Germinal center (tissue), 1 donor: ENCODE measurements around the gene CPLX3.

Experiments used
- DNase-seq: peaks from one replicate; pipeline ENCODE4 v3.0.0; 2012; ENCODE audit warnings: mixed read lengths, low spot score

CPLX3 gene

DNA sequence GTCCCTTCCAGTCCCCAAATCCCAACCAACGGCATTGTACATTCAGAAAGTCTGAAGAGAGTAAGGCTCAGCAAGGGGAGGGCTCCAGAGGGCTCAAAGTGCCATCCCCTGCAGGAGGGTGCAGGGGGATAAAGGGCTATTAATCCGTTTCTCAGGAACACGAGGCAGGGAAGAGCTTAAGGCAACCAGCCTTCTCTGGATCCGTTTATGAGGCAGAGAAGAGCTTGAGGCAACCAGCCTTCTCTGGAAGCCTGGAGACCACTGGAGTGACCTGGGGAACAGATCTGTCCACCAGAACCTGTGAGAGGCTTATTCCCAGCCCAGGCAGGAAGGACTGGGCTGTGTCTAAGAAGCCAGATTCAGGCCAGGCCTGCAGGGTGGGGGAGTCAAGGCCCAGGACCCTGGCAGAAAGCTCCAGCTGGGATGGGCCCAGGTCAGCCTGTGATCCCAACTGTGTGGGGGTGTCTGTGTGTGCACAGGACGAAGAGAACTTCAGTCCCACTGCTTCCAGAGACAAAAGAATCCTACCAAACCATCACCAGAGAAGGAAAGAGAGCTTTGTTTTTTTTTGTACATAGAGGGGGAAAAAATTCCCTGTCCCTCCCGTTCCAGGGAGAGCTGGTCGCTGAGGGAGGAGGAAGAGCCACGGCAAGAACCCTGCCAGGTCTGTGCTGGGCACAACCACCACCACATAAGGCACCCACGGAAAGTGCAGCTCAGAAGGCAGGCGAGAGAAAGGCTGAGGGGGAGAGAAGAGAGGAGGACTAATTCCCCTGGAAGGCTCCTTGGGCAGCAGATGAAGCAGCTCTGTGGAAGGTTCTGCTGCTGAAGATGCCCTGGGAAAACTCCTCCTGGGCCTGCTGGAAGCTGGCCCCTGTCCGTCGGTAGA, 18.1 kb downstream of the CPLX3 start:
- DNase-seq: no peak

DNA sequence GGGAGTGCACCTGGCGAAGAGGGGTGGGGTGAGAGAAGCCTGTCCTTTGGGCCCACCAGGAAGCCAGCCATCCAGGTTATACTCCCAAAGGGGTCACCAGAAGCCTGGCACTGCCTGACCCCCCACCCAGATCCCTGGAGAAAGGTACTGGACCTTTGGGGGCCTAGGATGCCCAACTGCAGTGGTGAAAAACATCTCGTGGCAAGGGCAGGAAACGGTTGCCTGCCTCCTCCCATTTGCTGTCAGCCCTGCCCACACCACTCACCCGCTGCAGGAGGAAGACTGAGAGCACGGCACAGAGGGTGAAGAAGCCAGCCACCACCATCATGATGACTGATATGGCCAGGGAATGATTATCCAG, 18.8 kb downstream of the CPLX3 start:
- no peak for DNase-seq

DNA sequence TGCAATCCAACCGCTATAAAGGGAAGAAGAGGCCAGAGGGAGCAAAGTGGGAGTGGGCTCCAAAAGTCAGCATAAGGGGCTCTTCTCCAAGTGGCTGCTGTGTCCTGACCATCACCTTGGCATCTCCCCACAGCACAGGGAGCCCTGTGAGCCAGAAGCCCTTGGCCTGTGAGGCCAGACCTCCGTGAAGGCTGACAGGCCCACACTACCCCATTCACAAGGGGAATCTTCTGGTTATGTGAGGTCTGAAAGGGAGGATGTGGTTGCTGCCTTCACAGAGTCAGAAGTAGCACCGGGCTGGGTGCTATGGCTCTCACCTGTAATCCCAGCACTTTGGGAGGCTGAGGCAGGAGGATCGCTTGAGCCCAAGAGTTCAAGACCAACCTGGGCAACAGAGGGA, 19.2 kb downstream of the CPLX3 start:
- no peak for DNase-seq

DNA sequence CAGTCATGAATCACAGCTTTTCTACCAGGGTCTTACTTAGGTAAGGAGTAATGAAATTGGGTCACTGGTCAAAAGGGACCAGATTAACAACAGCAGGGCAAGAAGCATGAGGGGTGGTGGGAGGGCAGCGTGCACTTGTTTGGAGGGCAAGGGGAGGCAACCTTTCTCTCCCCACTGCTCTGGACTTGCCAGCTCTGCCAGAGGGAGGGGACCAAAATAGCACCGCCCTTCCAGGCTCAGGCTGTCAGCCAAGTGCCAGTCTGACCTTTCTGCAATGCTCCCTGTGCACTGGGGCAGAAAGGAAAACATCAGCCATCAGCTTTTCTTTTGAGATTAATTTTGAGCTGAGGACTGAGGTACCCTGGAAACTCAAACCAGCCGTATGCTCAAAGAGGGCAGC, 21.0 kb downstream of the CPLX3 start:
- no peak for DNase-seq

DNA sequence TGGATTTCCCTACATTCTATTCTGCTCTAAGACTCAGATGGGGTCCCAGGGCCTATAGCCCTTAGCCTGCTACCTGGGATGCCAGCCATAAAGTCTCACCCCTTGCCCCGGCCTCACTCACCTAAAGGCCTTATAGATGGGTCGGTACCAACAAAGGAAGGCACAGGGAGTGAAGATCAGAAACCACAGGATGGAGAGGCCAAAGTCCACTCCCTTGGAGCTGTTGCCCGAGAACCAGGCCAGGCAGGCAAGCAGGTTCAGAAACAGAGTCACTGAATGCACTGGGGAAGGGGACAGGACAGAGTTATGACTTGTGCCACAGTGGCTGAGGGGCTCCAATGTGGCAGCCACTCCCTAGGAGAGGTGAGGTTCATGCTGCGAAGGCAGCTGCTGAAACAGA, 24.0 kb downstream of the CPLX3 start:
- no peak for DNase-seq

DNA sequence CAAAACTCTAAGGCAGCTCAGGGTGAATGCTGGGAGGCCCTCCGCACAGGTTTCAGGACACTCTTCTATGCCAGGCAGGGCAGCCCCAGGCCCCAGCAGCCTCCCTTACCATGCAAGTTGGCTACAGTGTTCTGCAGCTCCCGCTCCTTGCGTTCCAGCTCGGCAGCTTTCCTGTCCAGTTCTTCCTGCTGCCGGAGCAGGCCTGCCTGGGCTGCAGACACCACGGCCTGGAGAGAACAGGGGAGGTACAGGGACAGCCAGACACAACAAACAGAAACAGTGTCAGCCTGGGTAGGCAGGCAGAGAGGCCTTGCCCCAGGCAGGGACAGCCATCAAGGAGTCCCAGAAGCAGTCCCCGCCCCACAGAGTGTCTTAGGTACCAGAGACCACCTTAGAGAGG, 25.5 kb downstream of the CPLX3 start:
- no peak for DNase-seq

DNA sequence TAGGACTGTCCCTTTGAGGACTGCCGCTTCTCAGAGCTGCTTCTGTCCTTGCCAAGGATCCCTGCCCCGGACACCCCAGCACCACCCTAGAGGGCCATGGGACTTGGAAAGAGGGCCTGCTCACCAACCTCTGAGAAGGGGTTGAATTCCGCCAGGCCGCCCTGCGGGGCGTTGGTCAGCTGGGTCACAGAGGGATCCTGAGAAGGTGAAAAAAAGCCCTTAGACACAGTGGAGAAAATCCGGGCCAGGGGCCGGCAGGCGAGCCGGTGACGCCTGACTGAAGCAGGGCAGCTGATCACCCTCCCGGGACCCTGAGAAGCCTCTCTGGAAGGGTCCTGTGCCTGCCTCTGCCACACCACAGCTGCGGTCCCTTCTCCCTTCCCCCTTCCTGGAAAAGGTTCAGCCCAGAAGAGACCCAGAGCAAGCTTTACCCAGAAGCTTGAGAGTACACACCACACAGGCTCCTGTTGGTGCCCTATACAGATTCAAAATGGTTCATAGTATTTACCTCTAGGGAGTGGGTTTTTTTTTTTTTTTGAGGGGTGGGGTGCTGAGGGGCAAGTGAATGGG, 28.1 kb downstream of the CPLX3 start:
- DNase-seq: no peak

DNA sequence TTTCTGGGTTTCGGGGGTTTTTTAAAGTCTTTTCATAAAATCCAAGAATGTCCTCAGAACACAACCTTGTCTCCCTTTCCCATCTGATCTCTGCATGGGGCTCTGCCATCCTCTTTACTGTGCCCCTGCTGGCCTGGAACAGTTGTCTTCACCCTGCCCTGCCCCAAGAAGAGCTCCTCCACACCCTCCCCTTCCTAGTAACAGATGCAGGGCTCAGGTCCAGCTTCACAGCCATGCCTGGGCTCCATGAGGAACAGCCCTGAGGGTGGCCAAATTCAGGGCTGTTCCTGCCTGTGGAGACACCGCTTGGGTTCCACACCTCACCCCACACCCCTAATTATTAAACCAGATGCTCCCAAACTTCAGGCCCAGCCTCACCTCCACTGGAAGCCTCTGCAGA, 29.4 kb downstream of the CPLX3 start:
- DNase-seq: no peak

DNA sequence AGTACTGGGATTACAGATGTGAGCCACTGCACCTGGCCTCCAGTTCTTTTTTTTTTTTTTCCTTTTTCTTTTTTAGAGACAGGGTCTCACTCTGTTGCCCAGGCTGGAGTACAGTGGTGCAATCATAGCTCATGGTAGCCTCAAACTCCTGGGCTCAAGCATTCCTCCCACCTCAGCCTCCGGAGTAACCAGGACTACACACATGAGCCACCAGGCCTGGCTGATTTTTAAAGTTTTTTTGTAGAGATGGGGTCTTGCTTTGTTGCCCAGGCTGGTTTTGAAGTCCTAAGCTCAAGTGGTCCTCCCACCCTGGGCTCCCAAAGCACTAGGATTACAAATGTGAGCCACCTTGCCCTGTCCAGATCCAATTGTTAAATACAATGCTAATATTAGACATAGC, 30.1 kb downstream of the CPLX3 start:
- DNase-seq: no peak

DNA sequence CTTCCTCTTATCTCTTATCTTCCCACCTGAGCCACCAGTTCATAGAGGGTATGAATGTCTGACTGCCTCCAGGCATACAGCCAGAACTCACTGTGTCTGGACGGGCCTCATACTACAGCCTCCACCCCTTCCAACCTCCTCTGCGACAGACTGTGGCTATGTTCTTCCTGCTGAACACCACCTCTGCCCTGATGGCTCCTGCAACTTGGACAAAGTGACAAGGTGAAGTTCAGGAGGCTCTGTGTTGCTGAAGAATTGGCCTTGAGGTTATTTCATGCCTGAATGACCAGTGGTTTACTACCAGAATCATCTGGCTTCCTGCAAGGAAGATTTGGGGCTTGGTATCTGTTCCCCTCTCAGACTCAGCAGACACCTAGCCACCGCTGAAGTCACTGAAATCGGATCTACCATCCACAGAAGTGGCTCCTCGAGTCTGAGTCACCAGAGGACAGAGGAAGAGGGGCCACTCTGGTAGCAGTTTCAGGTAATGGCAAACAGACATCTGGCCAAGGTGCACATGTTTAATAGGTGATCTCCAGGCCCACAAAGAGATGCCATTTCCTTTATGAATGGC, 30.7 kb downstream of the CPLX3 start:
- DNase-seq: peak; percentile 36

DNA sequence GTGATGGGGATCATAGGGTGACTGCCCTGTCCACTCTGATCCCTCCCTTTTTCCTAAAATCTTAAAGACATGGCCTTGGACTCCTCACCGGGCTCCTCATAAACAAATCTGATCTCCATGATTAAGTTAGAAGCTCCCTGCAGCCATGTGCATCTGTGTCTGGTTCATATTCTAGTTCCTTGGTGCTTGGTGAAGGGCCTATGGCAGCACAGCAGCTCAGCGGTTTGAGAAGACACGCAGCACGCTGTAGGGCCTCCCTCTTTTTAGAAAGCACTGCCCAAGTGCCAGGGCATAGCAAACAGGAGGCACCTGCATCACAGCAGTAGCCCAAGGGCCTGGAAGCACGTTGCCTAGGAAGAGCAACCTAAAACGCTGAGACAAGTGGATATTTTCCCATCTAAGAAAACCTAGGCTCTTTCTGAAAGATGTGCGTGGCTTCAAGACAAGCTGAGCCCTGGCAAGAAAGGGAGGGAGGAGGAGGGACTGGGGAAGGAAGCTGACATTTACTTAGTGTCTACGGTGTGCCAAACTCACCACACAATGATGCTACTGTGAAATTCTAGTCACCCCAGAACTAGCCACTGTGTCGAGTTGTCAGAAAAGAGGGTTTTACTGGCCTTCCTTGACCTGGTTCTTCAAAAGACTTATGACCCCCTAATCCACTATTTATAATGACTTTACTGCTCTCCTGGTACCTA, 31.4 kb downstream of the CPLX3 start:
- peak; percentile 4 for DNase-seq

DNA sequence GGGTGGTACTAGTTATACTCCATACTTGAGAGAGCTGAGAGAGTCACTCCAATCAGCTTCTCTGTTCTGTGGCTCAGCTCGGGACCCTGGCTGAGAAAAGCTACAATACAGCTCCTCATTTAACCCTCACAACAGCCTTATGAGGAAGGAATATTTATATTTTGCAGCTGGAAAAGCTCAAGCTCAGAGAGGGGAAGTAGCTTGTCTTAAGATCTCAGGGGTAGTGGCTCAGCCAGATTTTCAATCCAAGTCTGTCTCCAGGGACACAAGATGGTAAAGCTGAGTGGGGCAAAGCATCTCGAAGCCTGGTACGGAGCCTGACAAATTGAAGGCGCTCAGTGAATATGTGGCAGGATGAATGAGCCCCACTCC, 31.9 kb downstream of the CPLX3 start:
- no peak for DNase-seq

DNA sequence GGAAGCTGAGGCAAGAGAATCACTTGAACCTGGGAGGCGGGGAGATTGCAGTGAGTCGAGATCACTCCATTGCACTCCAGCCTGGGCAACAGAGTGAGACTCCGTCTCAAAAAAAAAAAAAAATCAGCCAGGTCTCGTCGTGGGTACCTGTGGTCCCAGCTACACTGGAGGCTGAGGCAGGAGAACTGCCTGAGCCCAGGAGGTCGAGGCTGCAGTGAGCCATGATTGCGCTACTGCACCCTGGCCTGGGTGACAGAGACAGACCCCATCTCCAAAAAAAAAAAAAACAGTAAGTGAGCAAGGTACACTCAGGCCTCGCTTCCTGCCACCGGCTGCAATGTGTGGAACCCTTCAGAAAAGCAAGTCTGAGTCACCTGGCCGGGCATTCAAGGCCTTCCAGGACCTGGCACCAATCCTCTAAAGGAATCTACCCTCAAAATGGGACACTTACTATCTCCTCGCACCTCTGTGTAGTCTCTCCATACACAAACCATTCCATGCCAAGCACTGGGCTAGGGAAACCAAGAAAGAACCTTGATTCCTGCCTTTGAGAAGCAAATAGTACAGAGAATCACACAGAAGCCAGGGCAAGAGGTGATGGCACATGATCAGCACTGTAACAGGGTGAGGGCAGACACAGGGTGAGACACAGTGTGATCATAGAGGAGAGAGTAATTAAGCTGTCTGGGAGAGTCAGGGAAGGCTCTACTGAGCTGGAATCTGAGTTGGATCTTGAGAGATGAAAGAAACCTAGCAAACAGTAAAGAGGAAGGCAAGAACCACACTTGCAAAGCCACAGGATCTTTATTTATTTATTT, 37.0 kb downstream of the CPLX3 start:
- no peak for DNase-seq

DNA sequence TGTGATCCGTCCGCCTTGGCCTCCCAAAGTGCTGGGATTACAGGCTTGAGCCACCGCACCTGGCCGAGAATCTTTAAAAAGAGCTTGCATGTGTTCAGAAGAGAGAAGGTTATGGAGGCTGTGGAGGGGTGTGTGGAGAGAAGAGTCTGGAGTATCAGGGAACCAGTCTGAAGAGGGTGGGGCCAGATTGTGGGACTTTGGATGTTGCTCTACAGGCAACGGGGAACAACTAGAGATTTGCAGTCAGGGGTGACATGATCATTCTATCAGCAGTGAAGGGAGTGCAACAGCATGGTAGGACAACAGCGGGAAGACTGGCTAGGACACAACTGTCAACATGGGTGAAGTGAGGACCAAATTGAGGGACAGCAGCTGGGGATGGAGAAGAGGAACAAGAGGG, 37.9 kb downstream of the CPLX3 start:
- no peak for DNase-seq

DNA sequence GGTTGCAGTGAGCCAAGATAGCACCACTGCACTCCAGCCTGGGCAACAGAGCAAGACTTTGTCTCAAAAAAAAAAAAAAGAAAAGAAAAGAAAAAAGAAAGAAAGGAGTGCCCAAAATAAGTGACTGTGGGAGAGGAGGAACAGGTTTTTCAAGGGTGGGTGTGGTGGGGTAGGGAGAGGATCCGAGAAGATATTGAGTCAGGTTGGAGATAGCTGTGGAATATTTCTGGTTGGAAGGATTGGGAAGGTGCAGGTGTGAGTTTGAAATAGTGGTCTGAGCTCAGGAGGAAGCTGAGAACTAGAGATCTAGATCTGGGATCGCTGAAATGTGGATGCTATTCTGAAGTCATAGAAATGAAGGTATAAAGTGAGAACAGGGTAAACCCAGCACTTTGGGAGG, 38.9 kb downstream of the CPLX3 start:
- DNase-seq: no peak

DNA sequence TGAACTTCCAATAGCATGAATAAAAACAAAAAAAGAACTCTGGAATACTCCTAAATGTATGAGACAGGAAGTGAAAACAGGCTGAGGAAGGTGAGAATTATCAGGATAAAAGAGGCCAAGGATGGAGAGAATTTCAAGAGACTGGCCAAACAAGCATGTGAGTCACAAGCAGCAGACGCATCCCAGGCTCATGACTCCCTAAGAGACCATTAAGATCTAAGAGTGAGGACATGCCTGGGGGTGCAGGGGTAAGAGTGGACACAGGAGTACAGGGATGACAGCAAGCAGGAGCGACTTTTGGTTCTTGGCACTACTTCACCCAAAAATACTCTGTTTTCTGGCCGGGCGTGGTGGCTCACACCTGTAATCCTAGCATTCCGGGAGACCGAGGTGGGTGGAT, 39.7 kb downstream of the CPLX3 start:
- DNase-seq: no peak

DNA sequence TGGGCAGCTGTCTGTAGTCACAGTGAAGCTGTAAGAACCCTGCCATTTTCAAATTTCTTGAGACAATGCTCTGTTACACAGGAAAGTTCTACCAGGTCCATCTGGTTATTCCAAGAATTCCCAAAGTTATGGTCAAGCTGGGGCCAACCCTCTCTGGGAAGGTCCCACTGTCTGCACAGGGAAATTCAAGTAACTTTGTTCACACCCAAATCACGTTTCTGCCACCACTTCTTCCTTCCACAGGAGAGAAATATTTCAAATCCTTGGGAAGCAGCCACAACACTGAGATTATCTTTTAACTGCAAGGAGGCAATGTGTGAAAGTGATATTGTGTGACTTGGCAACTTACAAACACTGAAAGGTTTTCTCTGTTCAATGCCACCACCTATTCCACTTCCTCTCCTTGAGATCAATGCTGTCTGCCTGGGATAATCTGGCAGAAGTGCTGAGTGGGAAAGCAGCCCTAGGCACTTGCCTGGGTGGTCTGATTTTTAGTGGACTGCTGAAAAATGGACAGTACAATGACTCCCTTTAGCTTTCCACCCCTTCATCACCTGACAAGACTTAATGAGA, 41.1 kb downstream of the CPLX3 start:
- no peak for DNase-seq

DNA sequence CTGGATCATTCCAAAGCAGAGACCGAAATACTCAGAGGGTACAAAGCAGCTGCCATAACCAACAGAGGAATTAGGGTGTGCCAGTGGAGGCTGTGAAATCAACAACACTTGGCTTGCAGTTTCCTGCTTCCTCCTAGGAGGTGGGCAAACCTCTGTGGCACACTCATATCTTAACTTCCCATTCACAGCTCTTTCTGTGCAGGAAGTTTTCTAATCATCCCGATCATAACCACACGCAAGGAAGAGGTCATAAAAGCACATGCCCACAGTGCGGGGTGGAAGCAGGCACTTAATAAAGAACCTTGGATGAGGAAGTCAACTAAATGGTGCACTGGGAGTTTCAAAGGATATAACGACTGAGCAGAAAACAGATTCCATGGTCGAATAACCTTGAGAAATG, 41.6 kb downstream of the CPLX3 start:
- DNase-seq: no peak

DNA sequence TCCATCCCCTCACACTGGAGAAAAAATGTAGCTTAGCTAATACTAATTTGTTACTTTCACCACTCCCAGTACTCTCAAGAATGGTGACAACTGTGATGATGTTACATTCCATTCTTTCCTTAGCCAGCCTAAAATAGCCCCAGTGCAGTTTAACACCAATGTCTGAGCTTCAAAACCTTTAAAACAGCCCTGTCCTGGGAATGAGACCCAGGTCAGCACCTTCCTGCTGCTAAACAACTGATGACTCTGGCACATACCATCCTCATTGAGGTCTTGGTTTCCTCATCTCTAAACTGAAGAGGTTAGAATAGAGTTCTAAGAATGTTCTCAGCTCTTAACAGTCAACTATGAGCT, 42.9 kb downstream of the CPLX3 start:
- DNase-seq: no peak

DNA sequence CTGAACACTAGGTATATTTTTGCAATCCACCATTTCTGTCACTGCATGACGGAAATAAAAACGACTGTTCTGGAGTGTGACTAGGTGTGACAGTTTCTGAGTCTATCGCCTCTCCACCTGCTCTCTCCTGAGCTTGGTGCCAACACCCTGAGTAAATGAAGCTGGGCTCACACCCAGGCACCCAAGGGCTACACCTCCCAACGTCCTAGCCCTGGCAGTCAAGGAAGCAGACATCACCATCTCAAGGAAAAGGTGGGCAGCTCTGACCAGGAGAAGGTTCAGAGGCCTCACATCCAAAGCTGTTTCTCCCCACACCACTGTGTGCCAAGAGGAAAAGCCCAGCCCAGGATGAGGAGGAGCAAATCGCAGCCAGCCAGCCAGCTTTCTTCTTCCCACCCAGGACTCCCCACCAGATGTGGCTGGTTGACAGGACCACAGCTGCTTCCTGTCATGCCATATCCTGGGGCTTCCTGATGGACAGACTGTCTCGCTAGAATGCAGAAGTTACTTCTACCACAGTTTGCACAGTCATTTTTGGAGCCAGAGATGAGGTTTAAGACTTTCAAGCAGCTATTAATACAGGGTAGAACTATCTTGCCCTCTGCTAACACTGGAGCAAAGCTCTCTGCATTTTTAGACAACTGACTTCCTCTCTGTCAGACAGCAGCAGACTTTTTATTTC, 43.4 kb downstream of the CPLX3 start:
- peak; percentile 60 for DNase-seq

DNA sequence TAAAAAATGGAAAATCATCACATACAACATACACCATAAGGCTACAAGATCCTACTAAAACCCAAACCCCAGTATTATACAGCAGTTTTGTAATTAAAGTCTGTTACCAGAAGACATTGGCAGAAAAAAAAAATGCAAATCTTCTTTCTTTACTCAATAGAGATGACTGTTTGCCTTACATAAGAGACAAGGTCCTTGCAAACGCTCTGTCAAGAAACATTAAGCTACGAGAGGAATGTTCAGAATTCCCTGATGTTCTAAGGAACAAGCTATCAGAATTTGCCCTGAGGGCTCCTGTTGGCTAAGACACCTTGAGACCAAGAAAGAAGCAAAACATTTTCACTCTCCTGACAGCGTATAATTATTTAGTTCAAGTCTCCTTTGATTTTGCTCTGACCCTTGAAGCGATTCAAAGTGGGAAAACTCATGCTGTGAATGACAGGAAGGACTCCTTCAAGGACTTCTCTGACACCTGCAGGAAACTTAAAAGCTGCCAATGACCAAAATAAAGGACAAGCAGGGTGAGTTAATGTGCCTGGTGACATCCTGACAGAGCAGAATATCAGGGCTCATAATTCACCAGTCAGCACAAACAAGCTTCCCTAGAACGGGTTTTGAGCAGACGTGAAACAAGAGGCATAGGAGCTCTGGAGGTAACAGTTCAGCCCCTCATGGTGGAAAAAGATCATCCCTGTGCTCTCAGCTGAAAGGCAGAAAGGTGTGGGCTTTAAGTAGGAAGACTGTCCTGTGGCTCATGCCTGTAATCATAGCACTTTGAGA, 44.2 kb downstream of the CPLX3 start:
- no peak for DNase-seq
